WI38 (cell line): ENCODE results near the gene TMEM42.
"Not testable (repeated sequence)": the region's sequence is repeated elsewhere in the genome, so short reads cannot be mapped to it uniquely, and the experiment has no call there.

ENCODE experiments used
- H3K4me3 ChIP-seq: 2 replicates; pipeline ENCODE4 v1.5.1; 2011; ENCODE audit warnings: low read depth, mild to moderate bottlenecking, control low read depth, low read length
- CTCF ChIP-seq: IDR thresholded peaks from 2 replicates; pipeline ENCODE4 v1.5.1; 2012; ENCODE audit warnings: low read depth, mild to moderate bottlenecking, control low read depth, low read length

TMEM42 gene

GRCh38 chr3:44861412-44862225 lies at the start of gene TMEM42:
Gene TMEM42, plus strand, starts transcription at chr3:44861912. Its CDS starts 13 bp downstream, at chr3:44861925.
- H3K4me3 ChIP-seq = peak within 1 kb of the TSS; percentile 73
- peak; percentile 19 for TF ChIP-seq CTCF

GRCh38 chr3:44814751-44815150 lies 47.0 kb upstream of the TMEM42 start:
- no peak overlapping the region for H3K4me3 ChIP-seq
- no peak for TF ChIP-seq CTCF

- H3K4me3 ChIP-seq = not testable (repeated sequence)
These were observed 45.4 kb upstream of the TMEM42 start for GRCh38 chr3:44816334-44816733.

GRCh38 chr3:44821206-44821605 lies 40.5 kb upstream of the TMEM42 start:
- not testable (repeated sequence) for H3K4me3 ChIP-seq

GRCh38 chr3:44825264-44825925 lies 36.3 kb upstream of the TMEM42 start:
- no peak overlapping the region for H3K4me3 ChIP-seq
- TF ChIP-seq CTCF = no peak

GRCh38 chr3:44827196-44827595 lies 34.5 kb upstream of the TMEM42 start:
- no peak for TF ChIP-seq CTCF
- H3K4me3 ChIP-seq = no peak overlapping the region

- no peak for TF ChIP-seq CTCF
- no peak overlapping the region for H3K4me3 ChIP-seq
These were observed 30.5 kb upstream of the TMEM42 start for GRCh38 chr3:44831232-44831631.

GRCh38 chr3:44832032-44832431 lies 29.7 kb upstream of the TMEM42 start:
- no peak overlapping the region for H3K4me3 ChIP-seq
- no peak for TF ChIP-seq CTCF
